NT2/D1 (cell line): ENCODE measurements around the gene MCEE.

Source experiments
- SUZ12 ChIP-seq: IDR thresholded peaks from 2 replicates; pipeline ENCODE4 v1.6.1; 2011; ENCODE audit not compliant: insufficient read length, insufficient read depth; ENCODE audit errors: extremely low read depth
- YY1 ChIP-seq: IDR thresholded peaks from 2 replicates; pipeline ENCODE4 v1.6.1; 2011; ENCODE audit not compliant: insufficient read length, insufficient read depth

DNA sequence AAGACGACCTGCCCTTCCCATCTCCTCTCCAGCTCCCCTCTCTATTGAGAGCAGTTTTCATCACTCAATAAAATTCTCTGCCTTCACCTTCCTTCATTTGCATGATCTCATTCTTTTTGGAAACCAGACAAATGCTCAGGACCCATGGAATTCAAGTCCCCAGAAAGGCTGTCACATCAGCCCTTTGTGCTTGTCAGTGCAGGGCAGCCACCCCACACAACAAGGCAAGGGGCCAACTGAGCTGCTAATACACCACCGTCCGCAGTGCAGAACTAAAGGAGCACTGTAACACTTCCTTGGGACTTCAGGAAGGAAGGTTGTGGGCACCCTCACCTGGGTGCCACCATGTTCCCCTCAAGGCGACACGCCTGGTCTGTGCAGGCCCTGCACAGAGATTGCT lies 26.2 kb downstream of the MCEE start:
- TF ChIP-seq YY1 (no peak), SUZ12 (no peak)
